Effector memory CD8-positive, alpha-beta T cell (primary cell): ENCODE results near the gene HBA1.
"Not testable (repeated sequence)": the region's sequence is repeated elsewhere in the genome, so short reads cannot be mapped to it uniquely, and the experiment has no call there.

Experiments used
- ATAC-seq: fragments of 150-1000 bp; cut with Tn5 transposase; replicated peaks from 2 replicates; pipeline ENCODE4 v1.10.0; 2021; ENCODE audit warnings: mild to moderate bottlenecking, moderate library complexity
- DNase-seq, 3 experiments: peaks; one replicate each; pipeline ENCODE4 v3.0.0; 2021
- H3K27ac Mint-ChIP-seq, 2 donors: one replicate each; pipeline ENCODE4 v1.8.0; 2022; ENCODE audit warnings: mild to moderate bottlenecking in 2 of 2, mixed read lengths in 2 of 2, moderate library complexity in 2 of 2
- H3K27me3 Mint-ChIP-seq, 2 donors: one replicate each; pipeline ENCODE4 v1.8.0; 2022; ENCODE audit warnings: mixed read lengths in 2 of 2
- H3K36me3 Mint-ChIP-seq: one replicate; pipeline ENCODE4 v1.8.0; 2022; ENCODE audit warnings: mild to moderate bottlenecking, moderate library complexity, mixed read lengths; ENCODE audit not compliant: insufficient read depth
- H3K4me1 Mint-ChIP-seq, 2 donors: one replicate each; pipeline ENCODE4 v1.8.0; 2022; ENCODE audit warnings: low read depth in 2 of 2, mixed read lengths in 2 of 2
- H3K4me3 Mint-ChIP-seq, 2 donors: one replicate each; pipeline ENCODE4 v1.8.0; 2022; ENCODE audit warnings: mild to moderate bottlenecking in 2 of 2, mixed read lengths in 2 of 2, moderate library complexity in 2 of 2
- H3K9me3 Mint-ChIP-seq, 2 donors: one replicate each; pipeline ENCODE4 v1.8.0; 2022; ENCODE audit warnings: mixed read lengths in 2 of 2
- total RNA-seq, 9 experiments: gene quantifications; one replicate each; lab custom pipeline; 2026; lab: John Stamatoyannopoulos, UW

Gene HBA1
- total RNA-seq = 0 to 1.3 (median 0) reads per million in 9 experiments

GRCh38 chr16:176477-177382, at the start of gene HBA1:
HBA1 (plus strand) TSS chr16:176680; CDS start chr16:176717, 37 bp downstream.
- DNase-seq, H3K9me3 Mint-ChIP-seq, H3K36me3 Mint-ChIP-seq, H3K4me1 Mint-ChIP-seq: not testable (repeated sequence)
- ATAC-seq = peak; percentile 39
- peak within 1 kb of the TSS in 1 of 2 donors; percentile 51 for H3K27ac Mint-ChIP-seq
- H3K4me3 Mint-ChIP-seq = peak within 1 kb of the TSS; percentile 15 to 56
- peaks cover 44 to 49% of the 10 kb centered on the region in 2 donors for H3K27me3 Mint-ChIP-seq

DNA sequence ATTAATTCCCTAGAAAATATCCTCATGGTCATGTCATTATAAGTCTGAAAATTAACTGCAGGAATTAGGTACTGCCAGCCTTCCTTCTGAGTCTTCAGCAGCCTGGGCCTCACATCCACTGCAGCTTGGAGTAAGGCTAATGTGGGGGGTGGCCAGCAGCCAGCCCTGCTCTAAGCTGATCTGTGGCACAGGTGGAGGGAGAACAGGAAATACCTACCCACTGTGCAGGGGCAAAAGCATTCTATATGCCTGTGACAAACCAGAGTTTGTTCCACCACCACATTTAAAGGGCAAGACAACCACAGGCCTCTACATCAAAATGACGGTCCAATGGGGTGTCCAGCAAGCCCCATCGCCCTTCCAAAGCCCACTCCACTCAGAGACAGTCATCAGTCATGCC, 47.4 kb upstream of the HBA1 start:
- peaks cover 22 to 27% of the 10 kb centered on the region in 2 donors for H3K4me1 Mint-ChIP-seq
- peak overlapping the region; percentile 71 to 81 for H3K27ac Mint-ChIP-seq
- H3K27me3 Mint-ChIP-seq = no peaks in the 10 kb centered on the region
- ATAC-seq (peak; percentile 54), DNase-seq (no peak)
- H3K9me3 Mint-ChIP-seq = no peaks in the 10 kb centered on the region
- no peak overlapping the region for H3K4me3 Mint-ChIP-seq
- peaks cover 4% of the 10 kb centered on the region for H3K36me3 Mint-ChIP-seq

DNA sequence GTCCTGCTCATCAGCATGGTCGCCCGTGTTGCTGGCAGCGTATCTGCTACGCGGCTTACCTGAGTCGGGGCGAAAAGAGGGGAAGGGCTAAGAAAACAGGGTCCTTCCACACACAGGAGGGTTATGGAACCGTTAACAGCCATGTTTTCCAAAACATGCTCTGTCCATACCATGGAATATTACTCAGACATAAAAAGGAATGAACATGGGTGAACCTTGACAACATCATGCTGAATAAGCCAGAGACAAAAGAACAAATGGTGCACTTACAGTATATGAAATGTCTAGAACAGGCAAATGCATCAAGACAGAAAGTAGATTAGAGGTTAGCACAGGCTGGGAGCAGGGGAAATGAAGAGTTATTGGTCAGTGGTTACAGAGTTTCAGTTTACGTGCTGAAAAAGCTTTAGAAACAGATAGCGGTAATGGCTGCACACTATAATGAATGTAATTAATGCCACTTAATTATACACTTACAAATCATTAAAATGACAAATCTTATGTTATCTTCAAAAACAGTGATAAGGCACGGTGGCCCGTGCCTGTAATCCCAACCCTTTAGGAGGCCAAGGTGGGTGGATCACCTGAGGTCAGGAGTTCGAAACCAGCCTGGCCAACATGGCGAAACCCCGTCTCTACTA, 45.8 kb upstream of the HBA1 start:
- H3K27ac Mint-ChIP-seq = peak overlapping the region in 1 of 2 donors; percentile 81

DNA sequence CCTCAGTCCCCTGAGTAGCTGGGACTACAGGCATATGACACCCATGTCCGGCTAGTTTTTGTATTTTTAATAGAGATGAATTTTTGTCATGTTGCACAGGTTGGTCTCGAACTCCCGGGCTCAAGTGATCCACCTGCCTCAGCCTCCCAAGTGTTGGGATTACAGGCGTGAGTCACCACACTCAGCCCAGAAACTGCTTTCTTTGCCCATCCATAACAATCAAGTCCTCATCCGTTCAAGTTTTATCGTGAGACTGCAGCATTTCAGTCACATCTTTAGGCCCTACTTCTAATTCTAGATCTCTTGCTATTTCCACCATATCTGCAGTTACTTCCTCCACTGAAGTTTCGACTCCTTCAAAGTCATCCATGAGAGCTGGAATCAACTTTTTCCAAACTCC, 44.4 kb upstream of the HBA1 start:
- no peak overlapping the region for H3K27ac Mint-ChIP-seq
- peaks cover 3% of the 10 kb centered on the region for H3K36me3 Mint-ChIP-seq
- H3K27me3 Mint-ChIP-seq = no peaks in the 10 kb centered on the region
- no peak overlapping the region for H3K4me3 Mint-ChIP-seq
- peaks cover 18 to 23% of the 10 kb centered on the region in 2 donors for H3K4me1 Mint-ChIP-seq
- DNase-seq (no peak), ATAC-seq (no peak)
- H3K9me3 Mint-ChIP-seq = no peaks in the 10 kb centered on the region

More for the DNA sequence above, 45.8 kb upstream of the HBA1 start:
- Mint-ChIP-seq H3K27me3 (no peaks in the 10 kb centered on the region), H3K4me3 (no peak overlapping the region), H3K36me3 (peaks cover 3% of the 10 kb centered on the region), H3K9me3 (no peaks in the 10 kb centered on the region), H3K4me1 (peaks cover 19 to 21% of the 10 kb centered on the region in 2 donors)
- DNase-seq (no peak), ATAC-seq (no peak)

GRCh38 chr16:133716-134115, 42.8 kb upstream of the HBA1 start:
- H3K4me1 Mint-ChIP-seq = peaks cover 21 to 26% of the 10 kb centered on the region in 2 donors
- H3K27ac Mint-ChIP-seq = no peak overlapping the region
- DNase-seq = no peak
- H3K9me3 Mint-ChIP-seq = no peaks in the 10 kb centered on the region
- no peak for ATAC-seq
- H3K4me3 Mint-ChIP-seq = no peak overlapping the region
- no peaks in the 10 kb centered on the region for H3K27me3 Mint-ChIP-seq
- H3K36me3 Mint-ChIP-seq = peaks cover 7% of the 10 kb centered on the region

GRCh38 chr16:138049-138417, 38.4 kb upstream of the HBA1 start:
- Mint-ChIP-seq H3K27ac (peak overlapping the region; percentile 54 to 95), H3K4me3 (peak overlapping the region; percentile 89 to 92), H3K27me3 (peaks cover 0 to 3% of the 10 kb centered on the region in 2 donors), H3K36me3 (peaks cover 17% of the 10 kb centered on the region), H3K4me1 (peaks cover 10 to 17% of the 10 kb centered on the region in 2 donors), H3K9me3 (no peaks in the 10 kb centered on the region)
- DNase-seq = peak in 2 of 3 experiments; percentile 17 to 36
- peak; percentile 28 for ATAC-seq

- no peak for DNase-seq
- Mint-ChIP-seq H3K27me3 (peaks cover 13 to 22% of the 10 kb centered on the region in 2 donors), H3K27ac (peak overlapping the region in 1 of 2 donors; percentile 41), H3K4me1 (peaks cover 9 to 16% of the 10 kb centered on the region in 2 donors), H3K4me3 (peak overlapping the region in 1 of 2 donors; percentile 67), H3K9me3 (no peaks in the 10 kb centered on the region), H3K36me3 (peaks cover 17% of the 10 kb centered on the region)
- ATAC-seq = no peak
Measured at GRCh38 chr16:140175-140857, 36.2 kb upstream of the HBA1 start.

GRCh38 chr16:142405-142967, 34.0 kb upstream of the HBA1 start:
- Mint-ChIP-seq H3K27me3 (peaks cover 13 to 24% of the 10 kb centered on the region in 2 donors), H3K27ac (no peak overlapping the region), H3K4me1 (peaks cover 6 to 10% of the 10 kb centered on the region in 2 donors), H3K4me3 (no peak overlapping the region), H3K36me3 (peaks cover 17% of the 10 kb centered on the region), H3K9me3 (no peaks in the 10 kb centered on the region)
- DNase-seq (no peak), ATAC-seq (no peak)

DNA sequence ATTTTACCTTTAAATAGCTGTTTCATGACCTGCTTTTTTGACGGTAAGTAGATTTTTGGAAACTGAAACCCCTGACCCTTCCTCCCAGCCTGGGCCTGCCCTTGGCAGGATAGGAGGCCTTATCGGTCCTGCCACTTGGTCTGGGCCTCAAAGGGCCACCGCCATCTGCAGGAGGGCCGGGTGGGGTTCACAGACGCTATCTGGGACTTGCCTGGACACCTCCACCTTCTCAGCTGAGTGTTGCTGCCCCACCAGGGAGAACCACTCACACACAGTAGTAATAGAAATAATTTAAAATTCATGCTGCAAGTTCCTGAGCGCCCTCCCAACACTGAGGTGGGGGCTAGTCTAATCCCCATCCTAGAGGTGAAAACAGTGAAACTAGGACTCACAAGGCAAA, 33.4 kb upstream of the HBA1 start:
- peaks cover 17% of the 10 kb centered on the region for H3K36me3 Mint-ChIP-seq
- no peak for ATAC-seq
- no peak overlapping the region for H3K27ac Mint-ChIP-seq
- H3K27me3 Mint-ChIP-seq = peaks cover 13 to 24% of the 10 kb centered on the region in 2 donors
- H3K4me3 Mint-ChIP-seq = no peak overlapping the region
- H3K4me1 Mint-ChIP-seq = peaks cover 4 to 10% of the 10 kb centered on the region in 2 donors
- no peaks in the 10 kb centered on the region for H3K9me3 Mint-ChIP-seq
- no peak for DNase-seq

GRCh38 chr16:143456-143855, 33.0 kb upstream of the HBA1 start:
- DNase-seq (no peak), ATAC-seq (no peak)
- Mint-ChIP-seq H3K27ac (no peak overlapping the region), H3K27me3 (peaks cover 13 to 26% of the 10 kb centered on the region in 2 donors), H3K9me3 (no peaks in the 10 kb centered on the region), H3K4me3 (no peak overlapping the region), H3K36me3 (peaks cover 15% of the 10 kb centered on the region), H3K4me1 (peaks cover 4 to 10% of the 10 kb centered on the region in 2 donors)

GRCh38 chr16:144797-145252, 31.7 kb upstream of the HBA1 start:
- peaks cover 13 to 39% of the 10 kb centered on the region in 2 donors for H3K27me3 Mint-ChIP-seq

GRCh38 chr16:146646-147045, 29.8 kb upstream of the HBA1 start:
- ATAC-seq = no peak
- Mint-ChIP-seq H3K27ac (no peak overlapping the region), H3K4me1 (peaks cover 0 to 3% of the 10 kb centered on the region in 2 donors), H3K27me3 (peaks cover 13 to 39% of the 10 kb centered on the region in 2 donors), H3K36me3 (no peaks in the 10 kb centered on the region), H3K4me3 (no peak overlapping the region), H3K9me3 (no peaks in the 10 kb centered on the region)
- DNase-seq = no peak

More at GRCh38 chr16:144797-145252, 31.7 kb upstream of the HBA1 start:
- DNase-seq (no peak), ATAC-seq (no peak)
- H3K27ac Mint-ChIP-seq = no peak overlapping the region
- no peaks in the 10 kb centered on the region for H3K9me3 Mint-ChIP-seq
- peaks cover 0 to 3% of the 10 kb centered on the region in 2 donors for H3K4me1 Mint-ChIP-seq
- no peak overlapping the region for H3K4me3 Mint-ChIP-seq
- peaks cover 5% of the 10 kb centered on the region for H3K36me3 Mint-ChIP-seq
